ENCODE results near the gene SUMO3. TPM values are rescaled to one million over a fixed set of nuclear protein-coding genes. Genes with fewer than 3 reads are reported as not detected.

Gene SUMO3
- total RNA-seq, 1 experiment from 2014 or later = 81.7 TPM

DNA sequence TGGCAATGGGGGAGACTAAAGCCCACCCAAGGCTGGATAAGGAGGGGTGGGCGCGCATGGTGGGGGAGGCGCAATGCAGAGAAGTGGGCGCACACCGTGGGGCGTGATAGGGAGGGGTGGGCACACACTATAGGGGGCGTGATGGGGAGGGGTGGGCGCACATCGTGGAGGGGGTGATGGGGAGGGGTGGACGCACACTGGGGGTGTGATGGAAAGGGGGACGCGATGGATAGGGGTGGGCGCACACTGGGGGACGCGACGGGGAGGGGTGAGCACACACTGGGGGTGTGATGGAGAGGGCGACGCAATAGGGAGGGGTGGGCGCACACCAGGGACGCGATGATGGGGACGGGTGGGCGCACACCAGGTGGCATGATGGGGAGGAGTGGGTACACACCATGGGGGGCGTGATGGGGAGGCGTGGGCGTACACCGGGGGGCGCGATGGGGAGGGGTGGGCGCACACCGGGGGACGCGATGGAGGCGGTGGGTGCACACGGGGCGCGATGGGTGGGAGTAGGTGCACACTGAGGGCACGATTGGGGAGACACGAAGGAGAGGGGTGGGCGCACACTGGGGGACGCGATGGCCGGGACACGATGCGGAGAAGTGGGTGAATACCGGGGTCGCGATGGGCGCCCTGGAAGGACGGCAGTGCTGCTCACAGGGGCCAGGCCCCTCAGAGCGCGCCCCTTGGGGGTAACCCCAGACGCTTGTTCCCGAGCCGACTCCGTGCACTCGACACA lies 929 bp downstream of the SUMO3 start:
- peak overlapping the region; percentile 72 for H3K4me3 Mint-ChIP-seq
- DNase-seq (ENCODE audit: low spot score) (no peak), ATAC-seq (no peak; the same call in 1 of the 2 replicates)
- POLR2A ChIA-PET = interaction anchor here (0.9 to 1.1 kb wide), 3 partner anchors 16 to 57 kb away, joined by 3 to 5 read pairs (median 3); partner anchors contain the start of genes PTTG1IP and UBE2G2
- peaks cover 29% of the 10 kb centered on the region for H3K27me3 Mint-ChIP-seq (ENCODE audit: low read depth)
- H3K27ac Mint-ChIP-seq = no peak overlapping the region
- peaks cover 17% of the 10 kb centered on the region for H3K9me3 Mint-ChIP-seq
- peaks cover 10% of the 10 kb centered on the region for H3K4me1 Mint-ChIP-seq
- CTCF ChIA-PET = interaction anchor here (0.6 to 1.0 kb wide), 7 partner anchors 16 to 331 kb away, joined by 3 to 5 read pairs (median 4); partner anchors contain the start of gene UBE2G2
- TF ChIP-seq FOXK1 (CRISPR knock-in tag; IDR thresholded peaks at IDR 0.05) (0 out of 2 replicates have a peak, but pooled peaks have one; percentile 20), NR2C2 (CRISPR knock-in tag; IDR thresholded peaks at IDR 0.05) (no peak)
- peaks cover 16% of the 10 kb centered on the region for H3K36me3 Mint-ChIP-seq

DNA sequence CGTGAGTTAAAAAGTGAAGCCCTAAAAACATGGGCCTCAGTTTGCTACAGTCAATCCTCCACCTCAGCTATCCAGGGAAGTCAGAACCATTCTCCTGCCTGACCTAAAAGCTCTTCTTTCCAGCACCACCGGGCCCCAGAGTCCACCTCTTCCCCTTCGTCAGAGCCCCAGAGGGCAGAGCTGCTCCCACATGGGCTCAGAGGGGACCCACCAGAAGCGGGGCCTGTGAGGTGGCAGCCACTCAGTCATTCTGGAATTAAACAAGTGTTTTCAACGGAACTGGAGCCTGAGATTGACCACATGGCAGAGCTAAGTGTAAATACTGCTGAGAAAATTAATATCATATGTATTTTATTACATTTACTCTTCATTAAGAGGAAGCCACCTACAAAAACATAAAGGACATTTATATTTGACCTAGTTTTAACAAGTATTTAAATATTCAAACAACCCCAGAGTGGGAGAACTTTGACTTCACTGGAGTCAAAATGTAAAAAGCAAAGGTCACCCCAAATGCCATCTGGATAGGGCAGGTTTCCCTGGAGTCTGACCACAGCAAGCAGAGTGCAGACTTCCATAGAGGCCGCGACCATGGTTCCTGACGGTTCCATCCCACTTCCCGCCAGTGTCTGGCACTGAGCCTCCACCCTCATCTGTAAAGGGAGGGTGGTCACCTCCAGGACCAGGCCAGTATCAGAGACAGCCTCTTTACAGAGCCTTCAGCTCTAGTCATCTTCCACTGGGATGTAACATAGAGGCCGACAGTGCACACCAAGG lies 1.8 kb downstream of the SUMO3 start:
- Mint-ChIP-seq H3K27me3 (ENCODE audit: low read depth) (peaks cover 22% of the 10 kb centered on the region), H3K4me1 (peaks cover 10% of the 10 kb centered on the region), H3K27ac (no peak overlapping the region), H3K36me3 (peaks cover 19% of the 10 kb centered on the region), H3K4me3 (peak overlapping the region; percentile 72), H3K9me3 (peaks cover 13% of the 10 kb centered on the region)
- ATAC-seq = no peak
- POLR2A ChIA-PET = no interaction called here
- no peak for DNase-seq (ENCODE audit: low spot score)
- TF ChIP-seq ZNF671 (CRISPR knock-in tag; IDR thresholded peaks at IDR 0.05) (no peak), ZNF423 (CRISPR knock-in tag; IDR thresholded peaks at IDR 0.05) (no peak), ELF4 (CRISPR knock-in tag; IDR thresholded peaks at IDR 0.05; ENCODE audit: low read depth) (no peak), NFE2L1 (CRISPR knock-in tag; IDR thresholded peaks at IDR 0.05) (no peak), ZNF263 (CRISPR knock-in tag; IDR thresholded peaks at IDR 0.05; ENCODE audit: low read depth) (no peak), NR3C1 (CRISPR knock-in tag; conservative IDR thresholded peaks at IDR 0.05; ENCODE audit: low read depth) (no peak), ZNF317 (CRISPR knock-in tag; IDR thresholded peaks at IDR 0.05; ENCODE audit: borderline replicate concordance, low read depth) (no peak)
- TF ChIP-seq, protein P1, sequence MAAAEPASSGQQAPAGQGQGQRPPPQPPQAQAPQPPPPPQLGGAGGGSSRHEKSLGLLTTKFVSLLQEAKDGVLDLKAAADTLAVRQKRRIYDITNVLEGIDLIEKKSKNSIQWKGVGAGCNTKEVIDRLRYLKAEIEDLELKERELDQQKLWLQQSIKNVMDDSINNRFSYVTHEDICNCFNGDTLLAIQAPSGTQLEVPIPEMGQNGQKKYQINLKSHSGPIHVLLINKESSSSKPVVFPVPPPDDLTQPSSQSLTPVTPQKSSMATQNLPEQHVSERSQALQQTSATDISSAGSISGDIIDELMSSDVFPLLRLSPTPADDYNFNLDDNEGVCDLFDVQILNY (CRISPR knock-in tag; IDR thresholded peaks at IDR 0.05) = no peak
- TF ChIP-seq, protein P2, sequence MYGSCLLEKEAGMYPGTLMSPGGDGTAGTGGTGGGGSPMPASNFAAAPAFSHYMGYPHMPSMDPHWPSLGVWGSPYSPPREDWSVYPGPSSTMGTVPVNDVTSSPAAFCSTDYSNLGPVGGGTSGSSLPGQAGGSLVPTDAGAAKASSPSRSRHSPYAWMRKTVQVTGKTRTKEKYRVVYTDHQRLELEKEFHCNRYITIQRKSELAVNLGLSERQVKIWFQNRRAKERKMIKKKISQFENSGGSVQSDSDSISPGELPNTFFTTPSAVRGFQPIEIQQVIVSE (CRISPR knock-in tag; IDR thresholded peaks at IDR 0.05; ENCODE audit: borderline replicate concordance) = no peak
- TF ChIP-seq, protein P3, sequence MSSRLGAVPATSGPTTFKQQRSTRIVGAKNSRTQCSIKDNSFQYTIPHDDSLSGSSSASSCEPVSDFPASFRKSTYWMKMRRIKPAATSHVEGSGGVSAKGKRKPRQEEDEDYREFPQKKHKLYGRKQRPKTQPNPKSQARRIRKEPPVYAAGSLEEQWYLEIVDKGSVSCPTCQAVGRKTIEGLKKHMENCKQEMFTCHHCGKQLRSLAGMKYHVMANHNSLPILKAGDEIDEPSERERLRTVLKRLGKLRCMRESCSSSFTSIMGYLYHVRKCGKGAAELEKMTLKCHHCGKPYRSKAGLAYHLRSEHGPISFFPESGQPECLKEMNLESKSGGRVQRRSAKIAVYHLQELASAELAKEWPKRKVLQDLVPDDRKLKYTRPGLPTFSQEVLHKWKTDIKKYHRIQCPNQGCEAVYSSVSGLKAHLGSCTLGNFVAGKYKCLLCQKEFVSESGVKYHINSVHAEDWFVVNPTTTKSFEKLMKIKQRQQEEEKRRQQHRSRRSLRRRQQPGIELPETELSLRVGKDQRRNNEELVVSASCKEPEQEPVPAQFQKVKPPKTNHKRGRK (CRISPR knock-in tag; IDR thresholded peaks at IDR 0.05; ENCODE audit: borderline replicate concordance) = no peak
- CTCF ChIA-PET = interaction anchor here (1.1 to 1.4 kb wide), 2 partner anchors 14 to 16 kb away, joined by 3 to 4 read pairs; partner anchors contain the start of gene UBE2G2

DNA sequence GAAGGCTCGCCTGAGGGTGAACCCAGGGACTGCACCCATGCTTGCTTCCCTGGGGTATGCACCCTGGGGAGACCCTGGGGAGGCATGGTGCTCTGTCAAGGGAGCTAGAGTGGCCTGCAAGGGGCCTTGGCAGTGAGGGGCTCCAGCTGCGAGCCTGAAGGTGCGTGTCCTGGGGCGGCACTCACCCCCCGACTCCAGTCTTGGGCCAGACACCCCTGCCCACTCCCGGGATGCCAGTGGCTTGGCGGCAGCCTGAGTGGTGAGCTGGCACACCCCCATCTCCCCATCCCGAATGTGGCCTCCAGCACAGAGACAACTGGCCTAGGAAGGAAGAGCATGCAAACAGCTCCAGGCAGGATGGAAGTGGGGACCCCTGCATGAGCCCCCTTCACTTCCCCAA lies 2.6 kb downstream of the SUMO3 start:
- ATAC-seq = no peak
- CTCF ChIA-PET = interaction anchor here (0.5 to 1.4 kb wide), 3 partner anchors 14 to 30 kb away, joined by 3 to 4 read pairs (median 3); partner anchors contain the start of gene UBE2G2
- TF ChIP-seq, protein P4, sequence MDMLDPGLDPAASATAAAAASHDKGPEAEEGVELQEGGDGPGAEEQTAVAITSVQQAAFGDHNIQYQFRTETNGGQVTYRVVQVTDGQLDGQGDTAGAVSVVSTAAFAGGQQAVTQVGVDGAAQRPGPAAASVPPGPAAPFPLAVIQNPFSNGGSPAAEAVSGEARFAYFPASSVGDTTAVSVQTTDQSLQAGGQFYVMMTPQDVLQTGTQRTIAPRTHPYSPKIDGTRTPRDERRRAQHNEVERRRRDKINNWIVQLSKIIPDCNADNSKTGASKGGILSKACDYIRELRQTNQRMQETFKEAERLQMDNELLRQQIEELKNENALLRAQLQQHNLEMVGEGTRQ (CRISPR knock-in tag; IDR thresholded peaks at IDR 0.05) = no peak
- TF ChIP-seq PRRX2 (CRISPR knock-in tag; IDR thresholded peaks at IDR 0.05) (no peak), ELF4 (CRISPR knock-in tag; IDR thresholded peaks at IDR 0.05; ENCODE audit: low read depth) (no peak), ZNF219 (CRISPR knock-in tag; IDR thresholded peaks at IDR 0.05; ENCODE audit: borderline replicate concordance) (no peak), NFATC4 (CRISPR knock-in tag; IDR thresholded peaks at IDR 0.05) (no peak), ESRRA (CRISPR knock-in tag; IDR thresholded peaks at IDR 0.05; ENCODE audit: borderline replicate concordance) (no peak), ZNF416 (CRISPR knock-in tag; IDR thresholded peaks at IDR 0.05) (no peak), IRF2 (CRISPR knock-in tag; IDR thresholded peaks at IDR 0.05; ENCODE audit: borderline replicate concordance, low read depth) (no peak), NR2C2 (CRISPR knock-in tag; IDR thresholded peaks at IDR 0.05) (no peak)
- TF ChIP-seq, protein P5, sequence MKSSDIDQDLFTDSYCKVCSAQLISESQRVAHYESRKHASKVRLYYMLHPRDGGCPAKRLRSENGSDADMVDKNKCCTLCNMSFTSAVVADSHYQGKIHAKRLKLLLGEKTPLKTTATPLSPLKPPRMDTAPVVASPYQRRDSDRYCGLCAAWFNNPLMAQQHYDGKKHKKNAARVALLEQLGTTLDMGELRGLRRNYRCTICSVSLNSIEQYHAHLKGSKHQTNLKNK (CRISPR knock-in tag; IDR thresholded peaks at IDR 0.05) = no peak
- TF ChIP-seq, protein P6, sequence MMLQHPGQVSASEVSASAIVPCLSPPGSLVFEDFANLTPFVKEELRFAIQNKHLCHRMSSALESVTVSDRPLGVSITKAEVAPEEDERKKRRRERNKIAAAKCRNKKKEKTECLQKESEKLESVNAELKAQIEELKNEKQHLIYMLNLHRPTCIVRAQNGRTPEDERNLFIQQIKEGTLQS (CRISPR knock-in tag; conservative IDR thresholded peaks at IDR 0.05) = no peak
- TF ChIP-seq, protein P7, sequence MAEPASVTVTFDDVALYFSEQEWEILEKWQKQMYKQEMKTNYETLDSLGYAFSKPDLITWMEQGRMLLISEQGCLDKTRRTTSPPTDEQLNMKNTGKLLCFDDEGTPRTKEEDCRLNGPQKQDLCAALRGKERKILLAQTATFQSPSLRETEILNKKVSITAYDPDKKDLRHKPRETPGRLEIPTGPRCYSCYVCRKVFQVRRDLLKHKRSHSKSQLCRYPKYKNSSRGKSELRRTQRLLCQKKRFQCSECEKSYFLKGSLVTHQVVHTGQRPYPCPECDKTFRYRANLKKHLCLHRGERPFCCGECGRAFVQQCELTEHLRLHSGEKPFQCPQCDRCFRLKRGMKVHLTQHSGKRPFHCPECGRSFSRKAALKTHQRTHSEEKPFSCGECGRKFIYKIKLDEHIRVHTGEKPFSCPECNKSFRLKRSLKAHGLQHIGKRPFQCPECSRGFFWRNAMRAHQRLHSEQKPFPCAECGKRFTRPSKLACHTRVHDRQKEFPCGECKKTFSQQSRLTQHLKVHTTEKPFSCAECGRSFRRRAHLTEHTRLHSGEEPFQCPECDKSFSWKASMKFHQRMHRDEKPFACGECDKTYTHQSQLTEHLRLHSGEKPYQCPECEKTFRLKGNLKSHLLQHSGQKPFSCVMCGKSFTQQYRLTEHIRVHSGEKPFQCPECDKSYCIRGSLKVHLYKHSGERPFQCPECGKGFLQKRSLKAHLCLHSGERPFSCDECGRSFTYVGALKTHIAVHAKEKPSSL (CRISPR knock-in tag; conservative IDR thresholded peaks at IDR 0.05) = no peak

More for the DNA sequence above, 2.6 kb downstream of the SUMO3 start:
- Mint-ChIP-seq H3K27ac (no peak overlapping the region), H3K36me3 (peaks cover 17% of the 10 kb centered on the region), H3K9me3 (peaks cover 9% of the 10 kb centered on the region), H3K4me3 (no peak overlapping the region), H3K4me1 (peaks cover 10% of the 10 kb centered on the region), H3K27me3 (ENCODE audit: low read depth) (peaks cover 14% of the 10 kb centered on the region)
- DNase-seq (ENCODE audit: low spot score) = no peak
- POLR2A ChIA-PET = no interaction called here
